Right kidney (tissue), 1 donor: Measurements from ENCODE around the gene ASB10.

Source experiments
- DNase-seq: peaks from one replicate; pipeline ENCODE4 v3.0.0-alpha.2; 2016

The ASB10 gene

DNA sequence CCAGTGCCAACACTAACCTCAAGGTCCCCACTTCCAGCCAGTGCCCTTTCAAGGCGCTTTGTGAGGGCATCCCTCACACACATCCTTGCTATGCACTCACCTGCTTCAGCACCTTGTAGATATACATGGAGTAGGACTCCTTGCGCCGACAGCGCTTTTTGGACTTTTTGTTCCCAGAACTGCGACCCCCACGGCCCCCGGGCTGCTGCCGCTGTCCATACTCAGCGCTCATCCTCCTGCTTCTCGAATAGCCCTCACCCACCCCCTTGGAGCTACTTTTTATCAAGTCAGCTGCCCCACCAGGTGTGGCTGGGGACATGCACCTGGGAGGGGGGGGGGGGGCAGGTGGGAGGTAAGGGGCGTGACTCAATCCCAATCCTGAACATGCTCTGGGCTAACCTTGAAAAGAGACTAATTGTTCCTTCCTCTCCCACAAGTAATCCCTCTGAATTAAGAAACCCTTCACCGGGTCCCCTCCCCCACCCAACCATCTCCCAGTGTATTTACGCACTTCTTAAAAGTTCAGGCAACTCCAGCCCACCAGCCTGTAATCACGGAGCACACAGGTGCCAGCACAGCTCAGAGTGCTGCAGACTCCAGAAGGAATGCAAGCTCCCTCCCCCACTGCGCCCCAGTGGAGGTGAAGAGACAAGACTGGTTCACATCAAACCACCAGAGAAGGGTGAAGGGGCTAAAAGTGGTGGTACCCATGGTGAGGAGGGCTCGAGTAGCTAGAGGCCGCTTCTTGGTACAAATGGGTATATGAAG lies 23.2 kb upstream of the ASB10 start, which contains the start of gene H2BK1:
Gene H2BK1 (minus strand): TSS at position 402 of the 768 bp plus-strand sequence. CDS start 170 bp downstream, at position 232.
- DNase-seq = no peak

DNA sequence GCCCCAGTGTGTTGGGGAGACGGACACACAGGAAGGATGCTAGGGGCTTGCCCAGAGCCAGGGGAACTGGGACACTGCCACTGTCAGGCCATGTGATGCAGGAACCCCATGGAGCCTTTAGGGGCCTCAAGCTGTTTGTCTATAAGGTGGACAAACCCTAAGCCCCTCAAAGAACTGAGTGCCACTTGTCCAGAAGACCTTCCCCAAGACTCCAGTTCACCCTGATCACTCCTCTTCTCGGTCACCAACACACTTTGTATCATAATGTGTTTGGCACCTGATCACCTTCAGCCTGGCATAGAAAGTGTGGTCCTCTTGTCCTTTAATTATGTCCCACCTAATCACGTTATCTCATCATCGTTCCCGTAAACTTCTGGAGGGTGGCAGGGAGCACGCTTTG lies 22.5 kb upstream of the ASB10 start:
- DNase-seq = no peak

DNA sequence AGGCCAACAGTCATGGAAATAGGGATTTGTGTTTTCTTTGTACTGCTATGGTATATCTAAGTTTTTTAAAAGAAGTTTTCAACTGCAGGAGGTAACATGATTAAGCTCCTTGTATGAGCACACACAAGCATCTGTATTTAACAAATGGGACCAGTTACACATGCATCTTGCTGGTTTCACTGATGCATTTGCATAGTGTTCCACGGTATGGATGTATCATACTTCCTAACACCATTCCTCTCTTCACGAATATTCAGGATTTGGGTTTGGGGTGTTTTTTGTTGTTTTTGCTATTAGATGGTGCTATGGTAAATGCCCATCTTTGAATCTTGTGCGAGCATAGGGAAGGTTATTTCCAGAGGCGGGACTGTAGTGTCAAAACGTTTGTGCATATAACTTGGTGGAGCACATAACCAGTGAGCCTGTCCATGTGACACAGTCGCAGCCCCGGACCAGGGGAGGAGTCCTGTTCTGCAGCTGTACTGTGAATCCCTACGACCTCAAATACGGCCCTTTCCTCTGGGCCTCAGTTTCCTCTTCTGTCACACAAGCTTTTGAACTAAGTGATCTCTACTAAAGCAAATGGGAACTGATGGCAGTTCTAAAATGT lies 21.3 kb upstream of the ASB10 start:
- DNase-seq = no peak

DNA sequence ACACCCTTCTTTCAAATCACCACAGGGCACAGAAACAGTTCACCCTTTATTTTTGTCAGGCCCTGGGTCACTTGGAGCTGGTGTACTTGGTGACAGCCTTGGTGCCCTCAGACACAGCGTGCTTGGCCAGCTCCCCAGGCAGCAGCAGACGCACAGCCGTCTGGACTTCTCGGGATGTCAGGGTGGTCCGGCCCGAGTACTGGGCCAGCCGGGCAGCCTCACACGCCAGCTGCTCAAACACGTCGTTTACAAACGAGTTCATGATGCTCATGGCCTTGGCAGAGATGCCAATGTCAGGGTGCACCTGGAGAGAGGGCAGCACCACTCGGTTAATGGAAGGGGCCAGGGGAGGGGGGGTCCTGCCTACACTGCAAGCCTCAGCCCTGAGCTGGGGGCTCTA lies 20.8 kb upstream of the ASB10 start:
- no peak for DNase-seq

DNA sequence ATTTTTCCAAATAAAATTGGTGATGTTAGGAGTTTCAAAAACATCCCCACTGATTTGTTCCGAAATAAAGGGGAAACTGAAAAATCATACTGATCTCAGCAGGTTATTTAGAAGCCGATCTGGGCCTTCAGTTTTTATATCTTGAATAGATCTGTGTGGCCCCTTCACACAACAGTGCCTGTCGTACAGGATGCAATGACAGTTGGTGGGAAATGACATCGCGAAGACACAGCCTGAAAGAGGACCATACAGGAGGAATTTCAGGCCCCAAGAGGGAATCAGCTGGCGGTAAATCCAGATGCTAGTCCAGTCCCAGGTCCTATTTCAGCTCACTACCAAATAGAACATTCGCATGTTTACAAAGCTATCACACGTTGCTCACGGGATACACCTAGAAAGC lies 20.3 kb upstream of the ASB10 start:
- DNase-seq = no peak

DNA sequence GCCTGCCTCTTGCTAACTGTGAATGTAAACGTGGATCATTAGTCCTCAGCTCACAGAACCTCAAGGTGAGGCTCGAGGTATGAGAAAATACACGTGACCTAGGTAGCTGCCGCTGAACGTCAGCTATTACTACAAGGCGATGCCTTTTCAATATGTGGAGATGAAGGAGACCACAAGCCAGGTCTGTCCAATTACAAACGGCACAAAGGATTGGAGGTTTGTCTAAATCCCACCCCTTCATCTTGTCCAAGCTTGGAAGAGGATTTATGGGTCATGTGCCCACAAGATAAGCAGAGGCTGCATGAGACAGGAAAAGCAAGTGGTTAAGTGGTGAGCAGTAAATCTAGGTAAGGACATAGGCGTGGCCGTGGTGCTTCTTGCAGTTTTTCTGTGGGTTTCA lies 19.9 kb upstream of the ASB10 start:
- no peak for DNase-seq

DNA sequence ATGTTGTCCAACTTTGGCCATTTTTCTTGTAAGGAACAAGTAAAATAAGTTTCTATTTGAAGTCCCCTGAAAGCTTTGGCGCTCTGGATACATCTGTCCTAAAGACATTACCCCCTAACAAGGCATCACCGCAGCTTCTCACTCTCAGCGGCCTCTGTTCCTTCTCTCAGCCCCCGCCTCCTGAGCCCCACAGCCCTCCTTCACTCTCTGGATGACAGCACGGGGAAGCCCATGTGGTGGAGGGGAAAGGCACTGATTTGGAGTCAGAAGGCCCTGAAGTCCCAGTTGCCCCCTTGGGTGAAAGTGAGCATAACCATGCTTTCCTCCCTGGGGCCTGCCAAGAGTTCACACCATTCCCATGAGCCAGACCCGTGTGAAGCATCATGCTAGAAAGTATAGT lies 18.7 kb upstream of the ASB10 start:
- DNase-seq = no peak

DNA sequence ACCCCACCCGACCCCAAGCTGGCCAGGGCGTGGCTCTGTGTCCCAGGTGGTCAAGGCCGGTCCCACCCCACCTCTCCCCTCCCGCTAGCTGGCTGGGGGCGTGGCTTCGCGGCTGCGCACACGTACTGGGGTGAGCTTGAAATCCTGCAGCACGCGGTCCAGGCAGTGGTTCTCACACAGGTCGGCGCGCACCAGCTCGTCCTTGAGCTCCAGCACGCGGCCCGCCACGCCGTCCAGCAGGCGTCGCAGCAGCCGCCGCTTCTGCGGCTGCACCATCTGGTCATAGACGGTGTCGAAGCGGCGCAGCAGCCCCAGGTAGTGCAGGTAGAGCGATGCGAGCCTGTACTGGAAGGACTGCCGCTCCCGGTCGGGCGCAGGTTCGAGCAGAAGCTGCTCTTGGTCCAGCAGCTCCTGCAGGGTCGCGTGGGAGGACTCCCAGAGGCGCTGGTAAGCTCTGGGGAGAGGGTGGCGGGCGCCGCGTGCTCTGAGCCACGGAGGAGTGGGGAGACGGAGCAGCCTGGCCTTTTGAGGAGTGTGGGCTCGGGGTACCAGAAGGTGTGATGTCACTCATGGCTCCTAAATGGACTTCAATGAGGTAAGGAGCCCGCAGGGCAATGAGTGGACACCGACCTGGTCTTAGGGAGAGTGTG lies 17.5 kb upstream of the ASB10 start:
- DNase-seq = no peak

DNA sequence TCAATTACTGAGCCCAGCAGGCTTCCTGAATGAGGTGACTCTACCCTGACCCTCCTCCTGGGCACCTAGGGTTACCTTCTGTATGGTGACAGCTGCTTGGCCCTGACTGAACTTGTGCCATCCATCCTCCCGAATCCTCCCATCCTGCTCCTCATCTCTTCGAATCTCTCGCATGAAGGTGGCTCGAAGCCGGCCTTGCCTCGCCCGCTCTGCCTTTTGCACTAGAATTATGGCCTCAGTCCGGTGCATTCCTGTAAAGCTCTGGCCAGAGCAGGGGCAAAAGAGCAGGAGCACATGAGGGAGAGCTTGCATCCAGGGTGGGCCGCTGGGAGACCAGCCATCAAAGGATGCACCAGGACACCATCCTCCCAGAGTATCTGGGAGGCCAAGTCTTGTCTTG lies 15.8 kb upstream of the ASB10 start:
- no peak for DNase-seq

DNA sequence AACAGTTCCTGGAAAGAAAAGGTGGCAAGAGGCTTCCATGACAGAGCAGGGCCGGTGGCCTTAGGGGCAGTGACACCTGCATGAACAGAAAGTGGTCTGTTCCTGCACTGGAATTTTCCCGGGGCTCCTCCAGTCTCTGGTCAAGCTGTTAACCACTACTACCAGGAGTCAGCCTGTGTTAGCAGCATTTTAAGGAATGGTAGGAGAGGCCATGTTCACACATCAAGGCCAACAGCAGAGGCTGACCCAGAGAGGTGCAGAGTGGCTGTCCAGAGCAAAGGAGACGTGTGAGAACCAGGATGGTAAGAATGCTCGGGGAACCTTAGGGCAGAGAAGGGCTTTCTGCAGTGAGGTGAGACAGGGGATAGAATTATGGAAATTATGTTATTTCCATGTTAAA lies 14.7 kb upstream of the ASB10 start:
- no peak for DNase-seq

DNA sequence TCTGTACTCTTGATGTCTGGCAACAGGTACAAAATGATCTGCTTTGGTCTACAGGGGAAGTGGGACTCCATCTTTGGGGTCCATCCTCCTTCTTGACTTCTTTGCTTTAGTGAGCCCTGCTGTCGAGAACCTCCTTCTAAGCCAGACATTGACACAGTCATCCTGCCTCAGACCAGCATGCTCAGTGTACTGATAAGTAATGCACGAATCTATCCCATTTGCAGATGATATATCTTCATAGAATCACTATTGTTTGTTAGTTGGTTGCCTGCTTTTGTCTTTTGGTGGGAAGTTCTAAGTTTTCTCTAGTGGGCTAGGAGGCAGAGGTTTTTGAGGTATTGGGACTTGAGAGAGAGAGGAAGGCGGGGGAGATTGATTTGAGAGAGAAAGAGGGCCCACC lies 14.3 kb upstream of the ASB10 start:
- no peak for DNase-seq

DNA sequence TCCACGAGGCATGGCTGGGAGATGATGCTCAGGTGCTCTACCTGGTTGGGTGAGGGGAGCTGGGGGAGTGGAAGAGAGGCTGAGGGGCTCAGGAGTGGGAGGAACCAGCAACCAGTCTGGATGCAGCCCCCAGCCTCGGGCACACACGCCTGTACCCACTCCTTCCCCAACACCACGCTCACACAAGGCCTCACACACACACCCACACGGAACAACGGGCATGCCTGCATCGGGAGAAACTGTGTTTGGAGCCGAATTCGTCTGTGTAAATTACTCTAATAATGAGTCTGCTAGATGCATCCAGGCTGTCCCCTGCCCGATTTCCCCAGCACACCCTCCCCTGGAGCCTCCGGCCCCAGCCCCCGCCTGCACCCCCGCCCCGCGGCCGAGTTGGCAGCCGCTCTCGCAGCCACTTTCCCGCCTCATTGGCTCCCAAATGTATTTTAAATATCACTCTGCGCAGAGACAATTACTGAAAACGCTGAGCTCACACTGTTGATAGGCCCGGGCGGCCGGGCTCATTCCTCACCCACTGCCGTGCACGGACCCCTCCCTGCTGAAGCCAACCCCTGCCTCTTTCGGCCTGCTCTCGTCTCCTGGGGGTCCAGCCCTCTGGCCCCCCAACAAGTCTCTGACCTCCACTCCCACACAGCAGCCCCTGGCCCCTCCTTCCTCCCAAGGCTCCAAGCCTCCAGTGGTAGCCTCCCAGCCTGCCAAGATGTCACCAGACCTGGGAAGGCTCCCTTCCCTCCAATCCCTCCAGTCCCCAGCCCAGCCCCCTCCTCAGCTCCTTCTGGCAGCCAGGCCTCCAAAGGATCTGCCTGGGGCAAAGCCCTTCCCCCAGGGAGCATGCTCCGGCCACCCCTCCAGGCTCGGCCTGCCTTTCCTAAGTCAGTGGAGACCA lies 12.1 kb upstream of the ASB10 start:
- DNase-seq = peak; percentile 58

DNA sequence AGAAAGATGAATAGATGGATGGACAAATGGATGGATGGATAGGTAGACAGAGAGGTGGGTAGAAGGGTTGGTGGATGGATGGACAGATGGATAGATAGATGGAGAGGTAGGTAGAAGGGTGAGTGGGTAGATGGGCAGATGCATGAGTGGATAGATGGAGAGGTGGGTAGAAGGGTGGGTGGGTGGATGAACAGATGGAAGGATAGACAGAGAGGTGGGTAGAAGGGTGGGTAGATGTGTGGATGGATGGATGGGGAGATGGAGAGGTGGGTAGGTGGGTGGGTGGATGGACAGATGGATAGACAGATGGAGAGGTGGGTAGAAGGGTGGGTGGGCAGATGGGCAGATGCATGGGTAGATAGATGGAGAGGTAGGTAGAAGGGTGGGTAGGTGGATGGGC lies 10.9 kb upstream of the ASB10 start:
- no peak for DNase-seq

DNA sequence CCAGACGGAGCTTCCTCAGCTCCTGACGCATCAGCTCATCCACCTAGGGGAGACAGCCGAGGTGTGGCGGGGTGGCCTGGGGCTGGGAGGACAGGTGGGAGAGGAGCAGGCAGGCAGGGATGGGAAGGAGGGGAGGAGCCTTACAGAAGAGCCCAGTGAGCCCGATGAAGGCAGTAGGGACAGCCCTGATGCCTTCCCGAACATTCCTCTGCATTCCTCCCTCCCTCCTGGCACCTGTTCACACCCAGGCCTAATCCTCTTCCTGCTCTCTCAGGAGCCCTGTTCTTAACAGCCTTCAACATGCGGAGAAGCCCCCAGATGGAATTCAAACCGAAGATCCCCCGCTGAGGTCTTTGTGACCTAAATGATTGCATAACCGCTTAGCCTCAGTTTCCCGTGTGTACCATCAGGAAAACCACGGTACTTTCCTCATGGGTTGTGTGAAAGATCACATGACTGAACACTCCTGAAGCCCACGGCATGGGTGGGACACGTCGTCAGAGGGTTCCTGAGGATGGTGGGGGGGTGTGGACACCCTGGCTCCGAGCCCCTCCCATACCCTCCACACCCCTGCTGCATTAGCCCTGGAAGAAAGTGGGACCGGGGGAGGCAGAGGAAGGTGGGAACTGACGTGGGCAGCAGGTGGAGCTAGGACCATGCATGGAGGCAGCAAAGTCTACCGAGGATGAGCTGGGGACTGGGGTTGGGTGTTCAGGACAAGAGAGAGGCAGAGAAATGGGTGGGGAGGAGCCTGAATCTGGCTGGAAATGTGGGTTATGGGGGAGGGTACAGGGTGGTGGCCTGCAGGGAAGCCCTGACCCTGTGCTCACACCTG lies 8.8 kb upstream of the ASB10 start:
- DNase-seq = no peak

DNA sequence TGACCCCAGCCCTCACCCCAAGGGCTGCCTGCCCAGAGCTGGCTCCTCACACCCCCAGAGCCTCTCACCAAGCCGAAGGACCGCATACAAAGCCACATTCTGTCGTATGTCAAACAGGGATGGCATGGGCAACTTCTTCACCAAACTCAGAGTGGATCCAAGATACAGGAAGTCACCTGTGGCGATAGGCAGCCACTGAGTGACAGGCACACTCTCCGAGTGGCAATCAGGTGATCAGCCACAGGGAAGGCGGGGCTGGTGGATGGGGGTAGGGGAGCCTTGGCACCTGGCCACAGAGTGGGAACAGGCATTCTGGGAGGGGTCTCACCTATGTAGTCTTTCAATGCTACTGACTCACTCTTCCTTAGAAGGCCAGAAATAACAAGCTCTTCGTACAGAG lies 7.1 kb upstream of the ASB10 start:
- no peak for DNase-seq

DNA sequence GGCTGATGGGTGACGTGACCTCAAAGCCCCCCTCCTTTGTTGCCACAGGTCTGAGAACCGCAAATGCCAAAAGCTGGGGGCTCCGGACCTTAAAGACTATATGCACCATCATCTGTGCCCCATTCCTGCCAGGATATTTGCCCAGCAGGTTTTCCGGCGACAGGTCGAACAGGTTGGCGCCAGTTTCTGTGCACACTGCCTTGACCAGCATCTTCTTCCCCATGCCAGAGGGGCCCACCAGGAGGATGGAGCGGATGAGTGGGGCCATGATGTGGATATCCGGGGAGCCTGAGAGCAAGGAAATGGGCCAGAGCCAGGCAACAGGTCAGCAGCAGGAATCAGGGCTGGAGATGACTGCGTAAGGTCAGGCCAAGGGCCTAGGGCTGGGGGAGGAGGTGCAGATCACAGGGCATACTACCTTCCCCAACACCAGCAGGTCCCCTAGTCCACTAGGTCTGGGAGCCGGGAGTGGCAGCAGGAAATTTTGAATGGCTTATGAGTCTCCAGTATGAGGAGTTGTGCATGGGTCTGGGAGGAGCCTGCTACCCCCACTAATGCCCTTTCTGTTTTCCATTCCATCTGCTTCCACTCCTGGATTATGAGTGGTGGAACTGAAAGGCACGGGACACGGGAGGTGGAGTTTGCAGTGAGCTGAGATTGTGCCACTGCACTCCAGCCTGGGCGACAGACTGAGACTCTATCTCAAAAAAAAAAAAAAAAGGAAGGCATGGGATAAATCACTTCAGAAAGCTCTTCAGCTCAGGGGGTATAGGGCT lies 6.3 kb upstream of the ASB10 start:
- DNase-seq = no peak

DNA sequence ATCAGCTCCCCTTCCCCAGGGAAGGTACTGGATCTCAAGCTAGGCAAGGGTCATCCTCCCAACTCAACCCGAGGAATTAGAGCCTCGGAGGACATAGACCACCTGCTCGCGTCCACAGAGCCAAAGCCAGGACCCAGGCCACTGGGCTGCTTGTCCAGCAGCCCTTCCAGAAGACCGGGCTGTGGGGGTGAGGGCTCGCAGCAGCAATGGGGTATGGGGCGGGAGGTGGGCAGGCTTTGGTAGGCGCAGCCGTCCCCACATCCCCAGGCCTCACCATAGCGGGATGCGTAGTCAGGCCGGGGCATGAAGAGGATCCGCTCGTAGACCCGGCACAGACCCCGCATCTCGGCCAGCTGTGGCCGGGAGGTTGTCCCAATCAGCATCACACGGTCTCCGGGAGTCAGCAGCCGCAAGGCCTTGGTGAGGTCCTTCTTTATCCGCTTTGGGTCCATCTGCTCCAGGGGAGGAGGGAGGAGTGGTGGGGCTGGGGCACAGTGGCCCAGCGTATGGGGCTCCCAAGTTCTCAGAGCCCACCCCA lies 5.0 kb upstream of the ASB10 start:
- no peak for DNase-seq

DNA sequence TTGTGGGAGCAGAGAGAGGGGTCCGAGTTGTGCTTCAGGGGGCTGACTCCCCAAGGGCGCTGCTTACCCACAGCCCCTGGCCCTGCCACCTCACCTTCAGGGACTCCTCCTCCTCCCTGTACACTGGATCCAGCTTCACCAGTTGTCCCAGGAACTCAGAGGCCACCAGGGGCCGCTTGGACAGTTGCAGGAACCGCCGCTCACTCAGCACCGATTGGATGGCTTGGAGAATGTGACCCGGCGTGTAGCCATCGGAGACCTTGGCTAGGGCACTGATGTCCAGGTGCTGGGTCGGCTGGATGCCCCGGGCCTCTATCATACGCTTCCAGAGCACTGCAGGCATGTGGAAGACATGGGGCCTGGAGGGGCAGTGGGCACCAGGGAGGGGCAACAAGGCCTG lies 4.5 kb upstream of the ASB10 start:
- DNase-seq = no peak

DNA sequence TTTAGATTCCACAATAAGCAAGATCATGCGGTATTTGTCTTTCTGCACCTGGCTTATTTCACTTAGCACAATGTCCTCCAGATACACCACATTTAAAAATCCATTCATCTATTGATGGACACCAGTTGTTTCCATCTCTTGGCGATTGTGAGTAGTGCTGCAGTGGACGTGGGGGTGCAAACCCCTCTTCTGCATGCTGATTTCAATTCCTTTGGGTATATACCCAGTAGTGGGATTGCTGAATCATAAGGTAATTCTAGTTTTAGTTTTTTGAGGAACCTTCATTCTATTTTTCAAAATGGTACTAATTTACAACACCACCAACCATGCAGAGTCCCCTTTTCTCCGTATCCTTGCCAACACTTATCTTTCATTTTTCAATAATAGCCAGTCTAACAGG lies 2.0 kb upstream of the ASB10 start:
- no peak for DNase-seq

DNA sequence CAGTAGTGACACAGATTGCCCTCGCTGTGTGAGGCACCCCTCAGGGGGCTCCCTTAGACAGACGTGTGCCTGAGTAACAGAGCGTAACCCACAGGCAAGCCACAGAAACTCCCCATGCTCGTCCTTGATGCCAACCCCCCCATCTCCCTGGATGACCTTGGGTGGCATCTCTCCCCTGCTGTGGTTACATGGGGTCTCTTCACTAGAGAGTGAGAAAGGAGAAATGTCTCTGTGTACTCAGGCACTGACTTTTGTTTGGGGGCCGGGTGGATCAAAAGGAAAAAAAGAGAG lies 1.1 kb upstream of the ASB10 start:
- no peak for DNase-seq
